DMS114 treated with DMSO at 0.1 percent for 48 hours (cell line): ENCODE results near the gene SPTLC3.
"Not testable (repeated sequence)": the region's sequence is repeated elsewhere in the genome, so short reads cannot be mapped to it uniquely, and the experiment has no call there.

Experiments
- DNase-seq: peaks from one replicate; lab custom pipeline; 2025; ENCODE audit not compliant: unreplicated experiment; lab: John Stamatoyannopoulos, UW

SPTLC3 gene

DNA sequence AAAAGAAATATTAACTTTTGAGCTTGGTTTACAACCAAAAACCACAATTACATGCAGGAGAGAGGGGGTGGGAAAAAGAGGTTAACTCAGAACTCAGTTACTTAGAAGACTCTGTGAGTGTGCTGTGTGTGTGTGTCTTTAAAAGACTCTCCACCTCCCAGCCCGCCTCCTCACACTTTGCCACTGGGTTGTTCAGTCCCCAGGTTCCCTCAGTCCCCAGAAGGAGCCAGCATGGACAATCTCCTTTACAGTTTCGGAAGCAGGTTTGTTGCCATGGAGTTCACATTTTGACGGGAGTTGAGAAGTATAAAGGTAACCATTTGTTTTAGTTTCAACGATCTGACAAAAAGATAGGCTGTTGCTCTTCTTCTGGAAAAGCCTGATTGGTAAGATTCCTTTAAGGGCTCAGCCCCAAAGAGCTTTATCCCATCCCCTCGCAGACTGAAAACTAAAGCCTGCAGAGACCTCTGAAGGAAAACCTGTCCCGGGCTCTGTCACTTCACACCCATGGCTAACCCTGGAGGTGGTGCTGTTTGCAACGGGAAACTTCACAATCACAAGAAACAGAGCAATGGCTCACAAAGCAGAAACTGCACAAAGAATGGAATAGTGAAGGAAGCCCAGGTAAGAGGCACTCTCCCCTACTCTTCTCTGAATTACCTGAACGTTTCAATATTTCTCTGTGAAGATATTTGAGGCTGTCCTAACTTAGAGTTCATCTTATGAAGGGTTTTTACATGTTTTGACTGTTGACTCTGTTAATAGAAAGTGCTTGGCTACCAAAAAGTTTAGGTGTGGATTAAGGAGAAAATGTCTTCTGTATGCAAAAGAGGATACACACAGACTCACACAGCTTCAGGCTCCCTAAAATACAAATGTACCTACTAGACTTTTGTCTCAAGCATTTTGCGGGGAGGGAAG is at the start of gene SPTLC3:
TSS of gene SPTLC3 (plus strand) at position 212 of the 921 bp plus-strand sequence. CDS start at position 508, 296 bp downstream.
- DNase-seq: no peak

DNA sequence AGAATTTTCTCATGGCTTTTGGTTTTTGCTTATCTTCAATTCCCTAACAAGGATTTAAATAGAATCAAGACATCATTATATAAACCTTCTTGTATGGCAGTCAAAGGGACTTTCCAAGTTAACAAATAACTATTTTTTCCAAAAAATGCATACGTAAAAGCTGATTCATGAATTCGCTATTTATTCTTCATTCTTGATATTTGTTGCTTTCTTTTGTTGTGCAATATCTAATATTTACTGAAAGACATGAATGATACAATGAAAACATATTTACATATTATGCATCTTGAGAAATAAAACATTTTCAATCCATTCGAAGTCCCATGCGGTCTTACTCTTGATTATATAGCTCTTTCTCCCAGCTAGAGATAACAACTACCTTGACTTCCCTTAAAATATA is 47.0 kb upstream of the SPTLC3 start:
- DNase-seq: no peak

DNA sequence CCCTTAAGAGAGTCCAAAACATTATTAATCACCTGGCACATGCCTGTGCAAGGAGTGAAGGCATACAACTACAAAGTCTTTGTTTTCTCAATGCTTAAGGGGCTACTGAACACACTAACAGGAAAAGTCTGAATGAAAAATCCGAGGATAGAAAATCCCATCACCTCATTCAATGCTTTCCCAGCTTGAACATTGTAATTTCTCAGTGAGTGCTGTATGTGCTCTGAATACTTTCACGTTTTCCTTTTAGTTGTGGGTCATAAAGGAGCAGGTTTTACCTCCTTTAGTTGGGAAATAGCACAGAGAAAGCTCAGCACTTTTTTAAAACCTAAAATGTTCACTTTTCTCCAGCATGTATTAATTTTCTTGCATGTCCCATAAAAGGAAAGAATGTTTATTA is 45.9 kb upstream of the SPTLC3 start:
- DNase-seq: no peak

DNA sequence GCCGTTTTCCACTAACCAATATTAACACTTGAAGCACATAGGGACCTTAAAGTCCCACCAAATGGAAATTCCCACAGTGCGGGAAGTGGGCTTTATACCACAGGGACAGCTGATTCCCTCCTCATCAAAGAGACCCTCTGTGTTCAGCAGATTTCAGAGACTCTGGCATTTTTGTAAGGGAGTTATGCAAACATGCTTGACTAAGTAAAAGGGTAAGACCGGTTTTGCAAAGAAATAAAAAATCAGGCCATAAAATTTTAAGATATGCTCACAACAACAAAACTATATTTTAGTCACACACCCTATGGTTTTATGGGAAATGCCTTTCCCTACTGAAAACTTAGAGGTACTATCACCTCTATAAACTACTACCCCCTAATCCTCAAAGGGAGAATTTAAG is 45.4 kb upstream of the SPTLC3 start:
- DNase-seq: no peak

DNA sequence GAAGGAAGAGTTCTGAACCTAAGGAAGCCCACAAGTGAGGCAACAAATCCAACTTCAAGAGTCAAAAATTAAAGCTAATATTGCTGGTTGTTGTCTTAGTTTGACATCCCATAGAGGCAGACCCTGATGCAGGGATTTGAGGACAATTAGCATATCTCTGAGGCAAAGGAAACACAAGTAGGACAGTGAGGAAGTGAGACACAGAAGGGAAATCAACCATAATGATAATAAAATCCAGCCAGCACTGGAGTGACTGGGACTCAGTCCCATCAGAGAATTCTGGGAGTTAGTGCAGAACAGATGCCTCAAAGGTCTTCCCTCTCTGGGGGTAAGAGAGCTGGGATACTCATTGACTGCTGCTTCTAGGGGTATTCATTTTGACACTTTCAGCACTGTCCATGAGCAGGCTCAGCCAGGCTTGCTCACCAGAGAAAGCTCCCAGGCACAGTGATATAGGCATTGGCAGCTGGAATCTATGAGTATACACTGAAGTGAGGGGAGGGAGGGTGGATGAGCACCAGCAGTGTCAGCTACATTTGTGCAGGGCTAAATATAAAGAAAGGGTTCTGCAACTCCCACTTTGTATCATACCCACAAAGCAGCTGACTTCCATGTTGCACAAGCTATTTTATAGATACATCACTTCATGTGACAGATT is 43.4 kb upstream of the SPTLC3 start:
- no peak for DNase-seq

DNA sequence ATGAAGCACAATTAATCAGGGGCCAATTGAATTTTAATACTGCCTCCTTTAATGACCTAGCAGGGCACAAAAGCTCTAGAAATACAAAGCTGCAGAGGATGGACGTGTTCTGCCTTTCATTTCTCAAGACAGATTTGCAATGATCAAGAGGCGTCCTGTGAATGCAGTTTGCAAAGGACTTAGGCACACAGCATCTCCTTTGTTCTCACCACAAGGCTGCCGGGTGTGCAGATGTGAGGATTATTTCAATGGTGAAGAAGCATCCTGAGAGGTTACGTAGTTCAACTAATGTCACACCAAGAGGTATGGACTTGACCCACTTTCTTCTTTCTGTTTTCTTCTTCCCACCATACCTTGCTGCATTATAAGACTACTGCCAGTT is 42.9 kb upstream of the SPTLC3 start:
- DNase-seq: no peak

DNA sequence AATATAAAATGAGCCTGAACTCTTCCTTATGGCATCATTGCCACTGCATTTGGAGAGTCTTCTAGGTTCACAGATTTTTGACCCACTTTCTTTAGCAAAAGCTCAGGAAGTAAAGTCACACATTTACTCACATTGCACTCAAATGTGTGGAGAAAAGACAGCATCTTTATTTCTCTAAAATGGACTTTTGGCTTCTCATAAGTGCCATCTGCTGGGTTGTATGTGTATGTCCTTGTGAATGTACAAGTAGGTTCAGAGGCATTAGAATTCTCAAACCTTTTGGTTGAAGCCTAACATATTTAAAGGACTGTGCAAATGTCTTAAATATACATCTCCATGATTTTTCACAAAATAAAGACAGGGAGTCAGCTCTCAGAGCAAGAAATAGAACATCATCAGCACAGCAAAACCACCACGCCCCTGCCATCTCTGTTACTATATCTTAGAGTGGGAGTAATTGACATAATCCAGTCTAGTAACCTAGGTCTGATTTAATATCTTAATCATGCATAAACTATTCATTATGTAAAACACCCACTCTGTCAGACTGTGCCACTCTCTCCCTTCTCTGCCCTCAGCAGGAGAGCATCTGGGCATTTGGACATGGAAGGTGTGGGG is 42.2 kb upstream of the SPTLC3 start:
- DNase-seq: peak; percentile 3

DNA sequence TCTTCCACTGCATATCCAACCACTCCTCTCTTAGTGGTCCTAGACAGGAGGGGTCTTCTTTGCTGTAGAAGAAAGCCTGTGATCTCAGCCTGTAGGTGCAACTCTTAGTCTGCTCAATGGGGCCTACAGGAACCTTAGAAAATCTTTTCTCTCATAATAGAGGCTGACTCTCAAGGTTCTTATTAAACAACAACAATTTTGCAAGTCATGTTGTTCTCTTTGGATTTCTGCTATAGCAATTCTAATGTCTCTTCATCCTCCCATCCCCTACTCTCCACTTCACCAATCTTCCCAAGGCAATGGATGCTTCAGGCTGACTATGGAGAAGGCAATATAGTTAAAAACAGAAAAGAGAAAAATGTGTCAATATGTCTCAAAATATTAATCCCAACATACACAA is 40.8 kb upstream of the SPTLC3 start:
- no peak for DNase-seq

DNA sequence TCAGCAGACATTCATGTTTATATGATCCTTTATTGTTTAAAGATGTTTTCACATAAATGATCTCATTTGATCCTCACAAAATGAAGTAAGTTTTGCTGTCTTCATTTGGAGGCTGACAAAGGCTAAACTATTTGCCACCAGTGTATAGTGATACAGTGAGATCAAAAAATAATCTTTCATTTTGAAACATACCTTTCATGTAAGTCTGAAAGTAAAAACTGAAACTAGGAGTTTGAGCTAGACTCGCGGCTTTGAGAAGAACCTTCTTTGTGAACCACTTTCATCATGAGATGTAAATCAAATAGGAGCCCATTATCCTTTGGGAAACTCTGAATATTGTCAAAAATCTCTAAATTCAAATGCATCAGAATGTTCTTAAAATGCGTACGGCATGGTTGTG is 40.3 kb upstream of the SPTLC3 start:
- DNase-seq: no peak

DNA sequence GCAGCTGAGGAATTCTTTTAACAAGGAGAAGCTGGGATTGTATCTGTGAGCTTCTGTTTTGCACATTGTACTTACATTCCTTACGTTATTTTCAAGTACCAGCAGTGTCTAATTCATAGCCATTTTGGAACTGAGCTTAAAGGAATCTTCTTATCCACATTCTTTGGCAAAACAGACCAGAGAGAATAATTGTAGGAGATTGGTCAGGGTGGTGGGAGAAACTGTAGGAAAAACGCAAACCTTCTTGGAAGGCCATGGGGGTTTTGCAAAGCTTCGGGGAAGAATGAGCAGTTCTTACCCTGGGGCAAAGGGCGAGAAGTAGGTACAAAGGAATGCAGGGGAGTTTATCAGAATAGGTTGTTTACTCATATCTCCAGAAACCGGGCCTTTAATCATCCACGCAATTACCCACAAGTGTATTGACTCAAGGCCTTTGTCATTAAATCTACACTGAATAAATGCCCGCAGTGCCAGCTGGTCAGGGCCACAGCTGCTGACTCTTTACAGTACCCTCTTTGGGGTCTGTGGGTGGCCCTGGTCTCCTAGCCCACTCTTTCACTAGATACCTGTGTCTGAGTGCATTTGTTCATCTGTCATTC is 39.6 kb upstream of the SPTLC3 start:
- no peak for DNase-seq

DNA sequence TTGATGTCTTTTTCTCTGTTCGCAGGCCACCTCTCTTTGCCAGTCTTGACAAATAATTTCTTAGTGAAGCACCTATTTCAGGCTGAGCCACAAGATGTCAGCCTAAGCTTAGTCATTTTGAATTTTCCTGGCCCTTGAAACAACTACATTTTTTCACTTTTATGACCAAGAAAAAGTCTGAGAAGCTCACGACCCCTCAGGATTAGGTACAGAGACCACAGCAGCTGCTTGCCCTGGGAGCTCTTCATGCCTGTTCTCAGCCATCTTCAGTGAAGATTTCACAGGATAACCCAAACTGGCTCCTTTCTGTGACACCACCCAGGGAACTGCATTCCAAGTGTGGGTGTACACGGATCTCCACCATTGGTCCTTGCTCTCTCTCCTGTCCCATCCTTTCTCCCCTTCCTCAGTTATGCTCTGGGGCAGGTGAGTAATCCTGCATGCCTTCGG is 38.4 kb upstream of the SPTLC3 start:
- DNase-seq: peak; percentile 14

DNA sequence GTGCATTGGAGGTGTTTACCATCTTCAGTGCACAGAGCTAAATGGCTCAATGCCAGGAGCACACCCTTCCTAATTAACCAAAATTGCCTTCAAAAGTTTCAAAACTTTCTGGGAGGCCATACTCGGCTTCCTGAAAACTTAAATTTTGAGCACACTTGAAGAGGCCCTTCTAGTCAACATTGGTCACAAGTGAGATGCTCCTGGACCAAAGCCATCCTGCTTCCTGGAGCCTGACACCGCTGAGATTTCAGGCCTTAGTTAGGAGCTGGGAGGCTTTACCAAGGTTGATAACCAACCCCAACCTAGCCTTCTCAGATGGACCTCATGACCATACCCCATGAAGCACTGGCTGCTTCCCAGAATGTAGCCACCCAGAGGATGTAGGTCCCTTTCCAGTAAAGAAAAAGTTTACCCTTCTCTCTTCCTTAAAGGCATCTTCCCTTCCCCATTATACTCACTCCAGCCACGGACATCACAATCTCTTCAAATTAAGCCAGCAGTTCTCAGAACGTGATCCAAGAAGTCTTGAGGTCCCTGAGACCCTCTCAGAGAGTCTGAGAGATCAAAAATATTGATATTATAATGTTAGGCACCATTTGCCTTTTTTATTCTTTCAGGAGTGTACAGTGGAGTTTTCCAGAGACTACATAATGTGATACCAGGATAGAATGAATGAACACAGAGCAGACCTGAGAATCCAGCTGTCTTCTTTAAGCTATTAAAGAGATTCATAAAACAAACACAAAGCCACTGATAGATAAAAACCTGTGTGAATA is 32.8 kb upstream of the SPTLC3 start:
- DNase-seq: no peak

DNA sequence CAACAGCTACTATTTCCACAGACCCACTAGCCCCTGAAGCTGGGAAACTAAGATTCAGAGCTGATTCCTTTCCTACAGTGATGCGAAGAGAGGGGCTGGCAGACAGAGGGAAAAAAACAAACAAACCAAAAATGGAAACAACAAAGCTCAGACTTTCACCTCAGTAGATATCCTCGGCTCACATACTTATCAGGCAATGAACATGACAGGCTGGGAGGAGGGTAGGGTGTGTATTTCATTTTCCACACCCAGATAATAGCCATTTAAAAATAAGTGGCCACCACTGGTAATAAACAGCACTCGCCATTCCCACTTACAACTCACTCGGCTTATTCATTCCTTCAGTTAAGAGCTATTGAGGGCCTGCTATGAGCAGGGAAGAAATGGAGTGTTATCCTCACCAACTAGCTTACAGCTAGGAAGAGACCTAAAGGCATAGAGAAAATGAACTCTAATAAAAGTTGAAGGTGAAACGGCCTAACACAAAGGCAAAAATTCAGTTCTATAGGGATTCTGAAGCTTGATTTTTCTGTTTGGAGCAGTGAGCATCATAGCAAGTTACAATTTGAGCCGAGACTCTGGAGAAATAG is 32.0 kb upstream of the SPTLC3 start:
- DNase-seq: no peak

DNA sequence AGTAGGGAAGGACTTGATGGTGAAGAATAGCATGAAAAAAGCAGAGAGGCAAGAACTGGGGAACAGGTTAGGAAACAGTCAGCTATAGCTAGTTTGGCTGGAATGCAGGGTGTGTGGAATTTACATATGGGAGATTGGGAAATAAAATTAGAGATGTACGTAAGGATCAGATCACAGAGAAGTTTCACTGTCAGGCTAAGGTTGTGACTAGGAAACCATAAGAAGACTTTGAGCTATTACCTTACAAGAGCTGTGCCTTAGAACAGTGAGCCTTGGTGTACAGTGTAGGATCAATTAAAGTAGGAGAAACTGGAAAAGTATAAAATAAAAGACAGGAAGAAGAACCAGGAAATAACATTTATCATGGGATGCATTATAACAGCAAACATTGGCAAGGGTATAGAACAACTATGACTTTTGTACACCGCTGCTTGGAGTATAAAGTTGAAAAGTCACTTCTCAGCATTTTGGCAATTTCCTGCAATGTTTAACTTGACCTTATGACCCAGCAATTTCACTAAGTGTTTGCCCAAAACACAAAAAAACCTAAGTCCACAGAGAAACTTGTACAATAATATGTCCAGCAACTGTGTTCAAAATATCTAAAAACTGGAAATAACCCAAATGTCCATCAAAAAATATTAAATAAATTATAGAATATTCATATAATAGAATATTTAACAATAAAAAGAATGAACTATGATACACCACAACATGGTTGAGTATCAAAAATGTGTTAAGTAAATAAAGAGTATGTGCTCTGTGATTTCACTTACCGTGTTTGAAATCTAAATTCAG is 31.2 kb upstream of the SPTLC3 start:
- no peak for DNase-seq

DNA sequence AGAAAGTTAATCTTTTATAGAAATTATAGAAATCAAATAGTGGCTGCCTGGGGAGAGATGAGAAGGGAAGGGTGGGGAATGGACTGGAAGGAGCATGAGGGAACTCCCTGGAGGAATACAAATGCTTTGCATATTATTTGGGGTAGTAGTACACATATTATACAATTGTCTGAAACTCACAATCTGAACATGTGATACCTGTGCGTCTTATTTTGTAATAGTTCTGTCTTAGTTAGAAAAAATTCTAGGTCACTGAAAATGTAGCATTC is 30.7 kb upstream of the SPTLC3 start:
- no peak for DNase-seq

DNA sequence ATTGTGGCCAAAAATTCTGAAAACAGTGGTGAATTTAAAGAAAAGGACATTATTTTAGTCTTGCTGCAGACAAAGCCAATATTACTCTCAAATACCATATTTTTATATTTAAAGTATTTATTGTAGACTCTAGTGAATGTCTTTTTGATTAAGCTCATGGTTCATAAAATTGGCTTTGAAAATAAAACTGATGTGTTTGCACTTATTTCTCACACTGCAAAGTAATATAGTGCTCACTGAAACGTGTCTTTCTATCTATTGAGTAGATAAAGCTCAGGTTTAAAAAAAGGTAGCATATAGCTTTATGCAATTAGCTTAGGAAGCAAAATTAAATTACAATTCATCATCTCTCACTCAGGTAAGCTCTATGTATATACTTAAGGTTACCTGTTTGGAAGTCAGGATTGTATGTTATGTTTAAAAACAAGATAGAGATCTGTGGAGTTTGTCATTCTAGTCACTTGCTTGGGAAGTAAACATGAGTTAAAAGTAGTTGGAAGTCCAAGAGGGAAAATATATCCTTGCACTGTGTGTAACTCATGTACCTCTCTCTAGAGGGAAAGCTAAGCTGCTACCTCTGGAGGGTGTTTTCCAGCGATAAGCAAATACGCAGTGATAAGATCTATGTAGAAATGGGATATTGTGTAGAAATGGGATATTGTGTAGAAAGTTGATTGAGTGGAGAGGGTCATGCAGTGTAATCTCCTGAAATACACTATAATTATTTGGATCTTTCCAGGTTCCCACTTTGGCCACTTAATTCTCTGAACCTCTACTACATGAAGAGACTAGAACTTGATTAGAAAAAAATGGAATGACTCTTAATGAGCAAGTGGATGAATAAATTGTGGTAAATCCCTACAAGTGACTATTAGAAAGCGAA is 29.9 kb upstream of the SPTLC3 start:
- DNase-seq: no peak

DNA sequence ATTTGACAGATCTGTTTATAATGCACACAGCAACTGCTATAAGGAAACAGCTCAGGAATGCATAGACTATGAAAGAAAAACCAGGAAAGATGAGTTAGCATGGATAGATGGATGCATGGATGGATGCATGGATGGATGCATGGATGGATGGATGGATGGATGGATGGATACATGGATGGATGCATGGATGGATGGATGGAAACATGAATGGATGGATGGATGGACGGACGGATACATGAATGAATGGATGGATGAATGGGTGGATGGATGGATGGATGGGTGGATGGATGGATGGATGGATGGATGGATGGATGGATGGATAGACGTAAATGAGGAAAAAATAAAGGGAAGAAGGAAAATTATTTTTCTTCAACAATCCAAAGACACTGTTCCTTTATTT is 29.1 kb upstream of the SPTLC3 start:
- not testable (repeated sequence) for DNase-seq

DNA sequence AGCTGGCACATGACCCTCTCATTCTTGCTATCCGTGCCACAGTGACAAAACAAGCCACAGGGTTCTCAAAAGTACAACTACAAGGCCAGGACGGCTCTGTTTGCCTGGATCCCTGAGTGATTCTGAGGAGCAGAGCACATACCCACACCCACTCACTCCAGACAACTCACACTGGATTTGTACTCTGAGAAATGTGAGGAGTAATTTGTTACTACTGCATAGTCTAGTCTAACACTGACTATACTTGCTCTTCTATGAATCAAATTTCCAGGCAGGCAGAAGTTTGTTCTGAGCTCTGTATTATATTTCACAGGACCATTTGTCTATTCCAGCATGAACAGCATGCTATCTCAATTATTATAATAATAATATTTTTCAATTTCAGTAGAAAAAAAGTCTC is 26.7 kb upstream of the SPTLC3 start:
- DNase-seq: no peak
